ENCODE data around the gene GPR35.
"Not testable (repeated sequence)": the region's sequence is repeated elsewhere in the genome, so short reads cannot be mapped to it uniquely, and the experiment has no call there.

GRCh38 chr2:240680185-240680584, 54.9 kb downstream of the GPR35 start:
- TF ChIP-seq, protein P1, sequence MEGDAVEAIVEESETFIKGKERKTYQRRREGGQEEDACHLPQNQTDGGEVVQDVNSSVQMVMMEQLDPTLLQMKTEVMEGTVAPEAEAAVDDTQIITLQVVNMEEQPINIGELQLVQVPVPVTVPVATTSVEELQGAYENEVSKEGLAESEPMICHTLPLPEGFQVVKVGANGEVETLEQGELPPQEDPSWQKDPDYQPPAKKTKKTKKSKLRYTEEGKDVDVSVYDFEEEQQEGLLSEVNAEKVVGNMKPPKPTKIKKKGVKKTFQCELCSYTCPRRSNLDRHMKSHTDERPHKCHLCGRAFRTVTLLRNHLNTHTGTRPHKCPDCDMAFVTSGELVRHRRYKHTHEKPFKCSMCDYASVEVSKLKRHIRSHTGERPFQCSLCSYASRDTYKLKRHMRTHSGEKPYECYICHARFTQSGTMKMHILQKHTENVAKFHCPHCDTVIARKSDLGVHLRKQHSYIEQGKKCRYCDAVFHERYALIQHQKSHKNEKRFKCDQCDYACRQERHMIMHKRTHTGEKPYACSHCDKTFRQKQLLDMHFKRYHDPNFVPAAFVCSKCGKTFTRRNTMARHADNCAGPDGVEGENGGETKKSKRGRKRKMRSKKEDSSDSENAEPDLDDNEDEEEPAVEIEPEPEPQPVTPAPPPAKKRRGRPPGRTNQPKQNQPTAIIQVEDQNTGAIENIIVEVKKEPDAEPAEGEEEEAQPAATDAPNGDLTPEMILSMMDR (IDR thresholded peaks at IDR 0.05): not testable (repeated sequence)
- TF ChIP-seq RFX5 (IDR thresholded peaks at IDR 0.05; ENCODE audit: low read length); RXRA (IDR thresholded peaks at IDR 0.05; ENCODE audit: borderline replicate concordance, low read depth); EZH2phosphoT487 (IDR thresholded peaks at IDR 0.05; ENCODE audit: borderline replicate concordance, low read depth); NRF1 (IDR thresholded peaks at IDR 0.05; ENCODE audit: low read depth, low read length): not testable (repeated sequence)

Measured in SK-N-SH (cell line).